ENCODE measurements around the gene INPP5B.
"Not testable (repeated sequence)": the region's sequence is repeated elsewhere in the genome, so short reads cannot be mapped to it uniquely, and the experiment has no call there.

The INPP5B gene

DNA sequence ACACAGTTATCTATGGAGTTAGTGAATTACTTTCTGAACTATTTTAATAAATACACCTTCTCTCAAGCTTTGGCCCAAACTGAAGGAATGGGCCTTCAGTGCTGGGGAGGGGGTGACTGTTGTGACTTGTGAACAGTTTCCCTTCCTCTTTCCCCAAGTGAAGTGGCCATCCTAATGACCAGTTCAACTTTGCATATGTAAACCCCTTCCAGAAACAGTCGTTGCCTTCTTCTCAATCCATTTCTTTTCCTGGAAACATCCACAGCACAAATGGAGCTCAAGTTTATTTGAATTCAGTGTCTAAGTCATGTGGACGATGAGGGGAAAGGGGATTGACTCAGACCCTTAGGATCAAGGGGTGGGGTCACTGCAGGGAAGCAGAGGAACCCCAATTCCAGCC lies 1.3 kb upstream of the INPP5B start:
- DNase-seq (ENCODE audit: low spot score) = no peak

DNA sequence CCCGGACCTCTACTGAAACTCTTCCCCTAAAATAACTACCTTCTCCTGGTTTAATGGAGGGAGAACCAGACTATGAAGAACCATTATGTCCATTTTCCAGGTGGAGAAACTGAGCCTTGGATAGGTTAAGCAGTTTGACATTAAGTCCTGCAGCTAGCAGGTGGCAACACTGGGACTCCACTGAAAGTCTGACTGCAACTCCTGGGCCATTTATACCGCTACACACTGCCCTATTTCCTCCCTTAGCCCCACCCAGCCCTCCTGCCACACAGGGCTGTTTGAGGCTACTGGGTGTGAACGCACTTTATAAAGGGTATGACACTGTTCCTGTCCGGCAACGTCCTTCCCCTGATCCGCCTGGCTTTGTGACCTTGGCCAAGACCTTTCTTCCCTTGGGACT lies 511 bp upstream of the INPP5B start:
- DNase-seq (ENCODE audit: low spot score) = no peak

DNA sequence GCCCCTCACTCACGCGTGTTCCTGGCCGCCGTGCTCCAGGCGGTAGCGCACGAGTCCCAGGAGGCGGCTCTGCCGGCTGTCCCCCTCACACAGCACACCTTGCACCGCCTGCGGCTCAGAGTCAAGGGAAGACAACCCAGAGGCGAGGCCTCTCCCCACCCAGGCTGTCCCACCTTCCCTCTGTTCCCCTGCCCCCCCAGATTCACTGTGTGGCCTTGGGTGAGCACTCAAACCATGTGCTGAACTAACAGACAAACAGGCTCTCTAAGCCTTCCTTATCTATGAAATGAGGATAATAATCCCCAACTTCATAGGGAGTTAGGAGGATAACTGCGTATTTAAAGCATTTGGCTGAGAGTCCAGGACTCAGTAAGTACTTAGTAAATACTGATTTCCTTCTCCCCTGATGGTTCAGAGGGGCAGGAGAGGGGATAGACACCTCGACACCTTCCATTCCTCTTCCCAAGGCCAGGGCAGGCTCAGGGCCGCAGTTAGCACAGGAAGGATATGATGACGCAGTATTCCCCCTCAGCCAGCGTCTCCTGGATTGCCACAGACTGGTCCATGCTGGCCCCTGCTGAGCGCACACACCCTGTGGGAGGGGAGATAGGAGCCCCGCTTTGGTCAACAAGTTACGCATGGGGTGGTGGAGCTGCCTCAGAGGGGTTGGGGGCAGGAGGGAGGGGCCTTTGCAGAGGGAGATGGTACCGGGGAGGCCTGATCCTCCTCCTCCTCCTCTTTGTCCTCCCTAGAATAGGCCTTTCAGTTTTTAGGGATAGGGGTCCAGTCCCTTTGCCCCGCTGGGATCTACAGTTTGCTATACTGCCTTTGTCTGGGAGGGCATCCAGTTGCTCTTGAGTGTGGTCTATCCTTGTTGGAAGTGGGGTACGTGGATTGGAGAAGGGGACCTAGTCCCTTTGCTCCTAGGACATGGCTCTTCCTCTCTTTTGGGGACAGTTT lies 830 bp downstream of the INPP5B start:
- no peak for DNase-seq (ENCODE audit: low spot score)

DNA sequence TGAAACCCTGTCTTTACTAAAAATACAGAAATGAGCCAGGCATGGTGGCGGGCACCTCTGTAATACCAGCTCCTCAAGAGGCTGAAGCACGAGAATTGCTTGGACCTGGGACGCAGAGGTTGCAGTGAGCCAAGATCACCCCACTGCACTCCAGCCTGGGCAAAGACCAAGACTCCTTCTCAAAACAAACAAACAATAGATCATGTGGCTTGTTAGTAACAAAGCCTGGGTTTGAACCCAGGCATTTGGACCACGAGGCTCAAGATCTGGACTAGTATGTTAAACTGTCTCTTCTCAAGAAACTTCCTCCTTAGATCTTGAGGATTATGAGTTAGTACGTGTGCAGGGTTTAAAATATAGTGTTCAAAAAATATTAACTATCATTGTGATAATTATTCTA lies 1.6 kb downstream of the INPP5B start:
- no peak for DNase-seq (ENCODE audit: low spot score)

DNA sequence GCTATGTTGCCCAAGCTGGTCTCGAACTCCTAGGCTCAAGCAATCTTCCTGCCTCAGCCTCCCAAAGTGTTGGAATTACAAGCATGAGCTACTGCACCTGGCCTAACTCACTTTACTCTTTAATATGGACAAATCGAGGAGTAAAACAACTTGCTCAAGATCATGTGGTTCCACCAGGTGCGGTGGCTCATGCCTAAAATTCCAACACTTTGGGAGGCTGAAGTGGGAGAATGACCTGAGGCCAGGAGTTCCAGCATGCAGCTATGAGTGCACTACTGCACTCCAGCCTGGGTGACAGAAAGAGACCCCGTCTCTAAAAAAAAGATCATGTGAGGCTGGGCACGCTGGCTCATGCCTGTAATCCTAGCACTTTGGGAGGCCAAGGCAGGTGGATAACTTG lies 2.0 kb downstream of the INPP5B start:
- no peak for DNase-seq (ENCODE audit: low spot score)

DNA sequence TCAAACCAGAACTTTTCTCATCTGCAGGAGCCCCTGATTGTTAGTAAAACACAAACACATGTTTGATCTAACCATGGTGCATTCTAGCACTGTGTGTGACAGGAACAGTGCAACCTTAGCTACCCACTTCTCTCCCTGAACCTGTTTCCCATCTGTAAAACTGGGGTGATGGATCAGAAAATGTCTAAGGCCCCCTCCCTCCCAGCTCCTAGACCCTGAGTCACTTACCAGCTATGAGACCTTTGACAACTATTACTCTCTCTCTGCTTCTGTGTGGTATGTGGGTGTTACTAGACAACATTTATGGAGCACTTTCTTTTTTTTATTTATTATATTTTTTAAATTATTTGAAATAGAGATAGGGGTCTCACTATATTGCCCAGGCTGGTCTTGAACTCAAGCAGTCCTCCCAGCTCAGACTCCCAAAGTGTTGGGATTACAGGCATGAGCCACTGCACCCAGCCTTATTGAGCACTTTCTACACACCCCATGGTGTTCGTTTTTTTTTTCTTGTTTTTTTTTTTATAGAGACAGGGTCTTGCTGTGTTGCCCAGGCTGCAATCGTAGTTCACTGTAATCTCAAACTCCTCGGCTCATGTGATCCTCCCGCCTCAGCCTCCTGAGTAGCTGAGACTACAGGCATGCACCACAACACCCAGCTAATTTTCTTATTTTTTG lies 2.6 kb downstream of the INPP5B start:
- DNase-seq (ENCODE audit: low spot score) = no peak

DNA sequence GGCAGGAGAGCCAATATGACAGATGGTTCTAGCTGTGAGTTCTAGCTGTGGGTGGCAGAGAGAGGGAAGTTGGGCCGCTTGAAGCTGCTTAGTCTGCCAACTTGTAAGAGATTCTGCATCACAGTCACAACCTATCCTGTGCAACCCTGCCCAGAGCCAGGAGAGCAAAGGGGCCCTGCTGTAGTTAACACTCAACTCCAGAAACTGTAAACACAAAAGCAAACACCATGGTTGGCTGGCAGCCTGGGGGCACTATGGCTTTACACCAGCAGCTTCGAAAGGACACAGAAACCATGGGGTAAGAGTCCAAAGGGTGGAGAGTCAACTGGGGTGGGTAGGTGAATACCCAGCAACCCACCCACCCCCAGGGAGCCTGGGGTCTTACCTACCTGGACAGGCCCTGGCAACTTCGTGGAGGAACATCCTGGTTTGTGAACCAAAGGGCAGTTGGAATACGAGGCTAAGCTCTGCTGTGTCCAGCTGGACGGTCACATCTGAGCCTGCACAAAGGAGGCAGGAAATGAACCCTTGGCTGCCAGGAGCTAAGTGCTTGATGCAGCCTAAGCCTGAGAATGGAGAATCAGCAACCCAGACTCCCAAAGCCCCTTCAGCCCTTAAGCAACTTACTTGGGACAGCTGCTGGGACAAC lies 6.4 kb downstream of the INPP5B start:
- DNase-seq (ENCODE audit: low spot score) = no peak

DNA sequence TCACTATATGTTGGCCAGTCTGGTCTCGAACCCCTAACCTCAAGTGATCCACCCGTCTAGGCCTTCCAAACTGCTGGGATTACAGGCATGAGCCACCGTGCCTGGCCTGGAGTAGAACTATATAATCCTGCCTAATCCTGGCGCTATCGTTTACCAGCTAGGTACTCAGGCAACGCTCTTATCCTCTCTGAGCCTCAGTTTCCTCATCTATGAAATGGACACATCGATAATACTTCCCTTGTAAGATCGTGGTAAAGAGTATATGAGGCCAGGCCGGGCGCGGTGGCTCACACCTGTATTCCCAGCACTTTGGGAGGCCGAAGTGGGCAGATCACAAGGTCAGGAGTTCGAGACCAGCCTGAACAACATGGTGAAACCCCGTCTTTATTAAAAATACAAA lies 10.1 kb downstream of the INPP5B start:
- DNase-seq (ENCODE audit: low spot score) = not testable (repeated sequence)

DNA sequence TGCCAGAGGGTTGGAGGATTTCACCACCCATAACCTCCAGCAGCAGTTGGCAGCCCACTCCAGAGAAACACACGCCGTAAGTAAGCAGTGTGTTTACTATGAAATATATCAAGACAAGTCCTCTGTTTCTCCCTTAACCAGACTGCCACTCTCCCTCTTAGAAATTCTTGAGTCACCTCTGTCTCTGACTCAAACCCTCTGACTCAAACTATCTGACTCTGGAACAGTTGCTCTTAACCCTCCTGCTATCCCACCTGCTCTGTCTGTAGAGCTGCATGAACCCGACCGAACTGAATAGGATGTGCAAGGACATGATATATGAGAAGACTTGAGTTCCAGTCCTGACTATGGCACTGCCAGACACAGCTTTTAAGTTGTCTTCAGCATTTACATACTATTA lies 14.1 kb downstream of the INPP5B start:
- peak; percentile 16 for DNase-seq (ENCODE audit: low spot score)

DNA sequence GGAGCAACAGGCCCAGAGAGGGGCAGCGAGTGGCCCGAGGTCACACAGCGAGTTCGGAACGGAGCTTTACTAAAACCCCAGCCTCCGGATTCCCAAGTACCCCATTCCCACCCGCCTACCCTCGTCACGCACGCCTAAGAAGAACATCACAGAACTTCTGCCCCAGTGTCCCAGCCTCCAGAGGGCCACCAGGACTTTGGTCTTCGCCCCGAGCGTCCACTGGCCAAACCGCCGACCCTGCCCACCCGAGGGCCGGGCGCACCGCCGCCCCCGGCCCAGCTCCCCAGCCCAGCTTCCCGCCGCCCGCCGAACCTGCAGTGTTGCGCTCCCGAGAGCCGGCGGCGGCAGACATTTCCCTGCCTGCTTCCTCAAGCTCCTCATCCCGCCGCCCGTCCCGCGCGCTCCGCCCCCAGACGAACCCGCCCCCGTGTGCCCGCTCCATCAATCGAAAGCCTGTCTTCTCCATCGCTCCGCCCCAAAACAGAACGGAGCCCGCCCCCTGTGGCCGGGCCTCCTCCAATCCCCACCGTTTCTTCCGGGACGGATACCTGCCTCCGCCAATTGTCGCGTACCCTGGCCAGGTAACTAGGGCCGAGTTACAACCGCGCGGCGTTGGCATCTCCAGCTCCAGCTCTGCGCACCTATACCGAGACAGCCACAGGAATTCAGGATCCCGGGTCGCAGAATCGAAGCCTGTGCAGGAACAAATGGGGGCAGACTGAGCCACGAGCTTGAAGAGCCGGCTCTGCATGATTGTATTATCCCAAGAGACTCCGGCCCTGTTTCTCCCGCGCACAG lies 15.3 kb downstream of the INPP5B start:
- peak; percentile 98 for DNase-seq (ENCODE audit: low spot score)

DNA sequence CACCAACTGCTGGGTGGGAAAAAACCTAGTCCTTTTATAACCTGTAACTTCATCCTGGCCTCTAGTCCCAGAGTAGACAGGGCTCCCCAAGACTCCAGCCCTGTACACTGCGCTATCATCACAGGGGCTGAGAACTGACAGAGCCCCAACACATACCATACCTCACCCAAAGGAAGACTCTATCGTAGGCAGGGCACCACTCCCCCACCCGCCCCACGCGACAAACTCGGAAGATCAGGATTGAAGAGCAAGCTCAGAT lies 15.8 kb downstream of the INPP5B start:
- no peak for DNase-seq (ENCODE audit: low spot score)

DNA sequence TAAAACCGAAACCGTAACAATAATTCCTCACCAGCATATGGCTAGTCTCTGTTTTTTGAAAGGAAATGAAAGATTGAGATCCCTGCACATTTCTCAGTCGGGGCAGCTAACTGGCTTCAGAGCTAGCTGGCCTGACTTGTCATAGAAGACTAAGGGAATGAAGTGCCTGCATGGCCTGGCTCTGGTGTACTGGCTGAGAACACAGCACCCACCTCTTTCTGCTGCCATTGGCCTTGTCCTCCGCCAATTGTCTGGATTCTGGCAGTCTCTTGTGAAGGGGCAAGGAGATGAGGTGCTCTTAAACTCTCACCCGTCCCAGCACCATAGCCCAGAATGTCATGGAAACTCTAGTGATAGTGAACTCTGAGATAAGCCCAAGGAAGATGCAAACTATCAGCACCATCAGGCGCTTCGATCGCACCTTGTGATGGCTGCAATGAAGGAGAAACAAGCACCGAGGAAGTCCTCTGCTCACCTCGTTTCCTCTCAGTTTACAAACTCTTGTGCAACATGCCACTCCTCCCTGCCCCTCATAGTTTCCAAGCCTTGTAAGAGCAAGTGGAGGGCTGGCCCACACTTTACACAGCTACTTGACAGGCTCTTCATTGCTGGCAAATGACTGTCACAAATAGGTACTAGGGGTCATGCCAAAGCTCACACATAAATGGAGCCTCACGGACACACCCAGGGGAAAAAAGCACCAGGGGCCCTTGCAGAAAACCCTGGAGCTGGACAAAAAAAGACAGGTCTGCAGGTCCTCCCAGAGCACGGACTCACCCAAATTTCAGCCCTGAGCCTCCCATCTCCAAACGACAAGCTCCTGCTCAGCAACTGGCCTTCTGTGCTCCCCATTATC lies 16.4 kb downstream of the INPP5B start:
- peak; percentile 35 for DNase-seq (ENCODE audit: low spot score)

DNA sequence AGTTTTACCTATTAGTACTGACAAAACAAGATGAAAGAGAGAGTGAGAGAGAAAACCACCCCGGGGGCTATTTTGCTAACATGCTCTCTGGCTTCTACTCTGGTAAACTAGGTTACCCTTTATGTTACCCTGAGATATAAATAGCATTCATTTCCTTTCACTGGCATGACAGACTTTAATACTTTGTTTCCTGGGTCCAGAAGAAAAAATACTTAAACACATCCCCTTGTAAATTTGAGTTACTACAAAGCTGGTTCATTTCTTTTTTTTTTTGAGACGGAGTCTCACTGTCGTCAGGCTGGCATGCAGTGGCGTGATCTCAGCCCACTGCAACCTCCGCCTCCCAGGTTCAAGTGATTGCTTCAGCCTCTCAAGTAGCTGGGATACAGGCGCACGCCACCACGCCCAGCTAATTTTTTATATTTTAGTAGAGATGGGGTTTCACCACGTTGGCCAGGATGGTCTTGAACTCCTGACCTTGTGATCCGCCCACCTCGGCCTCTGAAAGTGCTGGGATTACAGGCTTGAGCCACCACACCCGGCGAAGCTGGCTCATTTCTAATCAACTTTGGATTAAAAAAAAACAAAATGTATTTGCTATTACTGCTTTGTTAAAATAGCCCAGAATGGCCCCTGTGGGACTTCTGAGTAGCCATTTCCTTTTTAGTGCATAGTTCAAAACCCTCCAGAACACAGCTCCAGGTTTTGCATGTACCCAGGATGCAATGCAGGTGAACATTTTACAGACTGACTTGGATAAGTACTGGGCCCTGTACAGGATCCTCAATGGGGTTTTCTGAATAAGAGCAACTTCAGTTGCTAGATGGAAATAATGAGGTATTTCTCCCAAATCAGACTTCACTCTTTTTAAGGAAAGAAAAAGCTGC lies 20.6 kb downstream of the INPP5B start:
- no peak for DNase-seq (ENCODE audit: low spot score)

DNA sequence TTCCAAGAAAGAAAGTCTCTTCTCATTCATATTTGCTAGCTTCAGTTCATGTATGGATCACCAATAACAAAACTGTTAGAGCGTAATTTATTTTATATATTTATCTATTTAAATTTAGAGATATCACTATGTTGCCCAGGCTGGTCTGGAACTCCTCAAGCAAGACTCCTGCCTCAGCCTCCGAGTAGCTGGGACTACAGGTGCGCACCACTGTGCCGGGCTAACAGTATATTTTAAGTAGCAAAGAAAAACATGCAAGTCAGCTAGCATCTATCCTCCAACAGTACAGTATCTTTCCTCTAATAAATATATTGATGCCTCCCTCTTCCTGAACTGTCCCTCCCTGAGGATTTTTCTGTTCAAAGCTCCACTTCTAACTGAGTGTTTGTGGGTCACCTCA lies 21.5 kb downstream of the INPP5B start:
- DNase-seq (ENCODE audit: low spot score) = no peak

DNA sequence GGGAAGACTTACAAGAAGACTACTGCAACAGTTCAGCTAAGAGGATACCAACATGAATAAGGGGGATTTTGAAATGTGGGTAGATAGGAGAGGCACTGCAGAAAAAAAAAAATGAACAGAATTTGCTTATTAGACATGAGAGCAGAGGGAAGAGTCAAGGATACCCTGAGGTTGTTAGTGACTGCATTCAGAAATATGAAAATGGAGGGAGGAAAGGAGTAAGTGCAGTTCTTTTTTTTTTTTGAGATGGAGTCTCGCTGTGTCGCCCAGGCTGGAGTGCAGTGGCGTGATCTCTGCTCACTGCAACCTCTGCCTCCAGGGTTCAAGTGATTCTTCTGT lies 23.3 kb downstream of the INPP5B start:
- no peak for DNase-seq (ENCODE audit: low spot score)

DNA sequence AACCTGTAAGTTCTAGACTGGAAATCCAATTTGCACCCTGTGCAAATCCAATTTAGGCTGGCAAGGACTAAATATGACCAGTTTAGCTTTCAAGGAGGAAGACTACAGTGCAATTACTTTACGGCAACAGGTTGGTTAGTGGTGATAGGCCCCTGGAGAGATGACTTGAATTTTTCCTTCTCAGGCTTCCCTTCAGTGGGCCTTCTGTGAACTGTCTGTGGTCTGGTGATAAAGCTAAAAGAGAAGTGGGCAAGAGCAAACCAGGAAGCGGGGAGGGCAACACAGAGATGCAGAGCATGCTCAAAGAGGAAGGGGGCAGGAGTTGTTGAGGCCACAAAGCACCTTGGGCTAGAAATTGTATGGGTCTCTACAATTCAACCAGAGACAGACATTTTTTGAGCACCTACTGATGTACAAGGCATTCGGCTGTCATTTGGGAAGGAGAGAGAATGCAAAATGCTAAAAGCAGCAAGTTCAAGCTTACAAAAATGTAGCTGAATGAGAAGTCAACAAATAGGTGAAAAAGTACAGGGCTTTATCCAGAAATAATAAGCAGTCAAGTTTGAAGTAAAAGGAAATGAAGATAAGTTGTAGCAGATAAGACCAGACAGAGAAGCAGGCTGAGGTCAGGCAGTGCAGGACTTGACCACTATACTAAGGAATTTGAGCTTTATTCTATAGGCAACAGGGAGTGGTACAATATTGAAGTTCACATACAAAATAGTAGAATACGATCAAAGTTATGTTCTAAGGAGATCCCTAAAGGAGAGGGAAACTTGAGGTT lies 23.9 kb downstream of the INPP5B start:
- DNase-seq (ENCODE audit: low spot score) = no peak

DNA sequence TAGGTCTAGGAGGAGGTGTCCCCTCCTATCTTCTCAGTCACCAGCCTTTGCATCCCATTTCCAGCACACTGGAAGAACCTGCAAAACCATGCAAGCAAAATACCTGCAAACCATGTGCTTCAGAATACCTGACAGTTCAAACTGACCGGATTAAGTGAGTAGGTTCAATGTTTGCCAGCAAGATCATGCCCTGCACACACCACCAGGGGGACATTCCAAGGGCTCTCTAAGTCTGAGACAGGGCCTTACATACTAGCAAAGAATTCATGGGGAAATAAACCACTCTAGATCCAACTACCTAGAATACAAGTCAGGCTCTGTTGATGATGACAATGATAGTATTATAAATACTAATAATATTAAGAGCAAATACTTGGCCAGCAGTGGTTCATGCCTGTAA lies 27.6 kb downstream of the INPP5B start:
- DNase-seq (ENCODE audit: low spot score) = no peak

DNA sequence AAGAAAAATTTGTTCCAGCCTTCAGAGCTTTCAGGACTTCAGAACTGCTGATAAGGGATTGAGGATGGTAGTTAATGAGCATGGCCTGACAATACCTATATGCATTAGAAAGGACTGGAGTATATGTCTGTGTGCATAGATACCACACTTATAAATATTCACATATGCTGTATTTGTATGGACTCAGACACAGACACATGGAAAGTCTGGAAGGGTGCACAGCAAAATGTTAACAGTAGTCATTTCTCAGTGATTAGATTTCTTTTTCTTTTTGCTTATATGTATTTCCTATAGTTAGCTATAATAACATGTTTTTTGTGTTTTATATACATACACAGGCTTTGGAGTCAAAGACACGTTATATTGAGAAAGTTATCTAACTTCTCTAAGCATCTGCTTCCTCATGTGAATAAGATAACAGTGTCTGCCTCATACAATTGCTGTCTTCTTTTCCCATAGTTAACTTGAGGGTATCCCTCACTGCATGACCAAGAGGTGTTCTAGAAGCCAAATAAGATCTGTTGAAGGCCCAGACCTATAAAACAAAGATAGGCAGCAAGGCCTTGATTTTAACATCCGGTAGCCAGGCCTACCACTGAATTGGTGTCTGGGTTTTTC lies 31.3 kb downstream of the INPP5B start:
- DNase-seq (ENCODE audit: low spot score) = no peak

DNA sequence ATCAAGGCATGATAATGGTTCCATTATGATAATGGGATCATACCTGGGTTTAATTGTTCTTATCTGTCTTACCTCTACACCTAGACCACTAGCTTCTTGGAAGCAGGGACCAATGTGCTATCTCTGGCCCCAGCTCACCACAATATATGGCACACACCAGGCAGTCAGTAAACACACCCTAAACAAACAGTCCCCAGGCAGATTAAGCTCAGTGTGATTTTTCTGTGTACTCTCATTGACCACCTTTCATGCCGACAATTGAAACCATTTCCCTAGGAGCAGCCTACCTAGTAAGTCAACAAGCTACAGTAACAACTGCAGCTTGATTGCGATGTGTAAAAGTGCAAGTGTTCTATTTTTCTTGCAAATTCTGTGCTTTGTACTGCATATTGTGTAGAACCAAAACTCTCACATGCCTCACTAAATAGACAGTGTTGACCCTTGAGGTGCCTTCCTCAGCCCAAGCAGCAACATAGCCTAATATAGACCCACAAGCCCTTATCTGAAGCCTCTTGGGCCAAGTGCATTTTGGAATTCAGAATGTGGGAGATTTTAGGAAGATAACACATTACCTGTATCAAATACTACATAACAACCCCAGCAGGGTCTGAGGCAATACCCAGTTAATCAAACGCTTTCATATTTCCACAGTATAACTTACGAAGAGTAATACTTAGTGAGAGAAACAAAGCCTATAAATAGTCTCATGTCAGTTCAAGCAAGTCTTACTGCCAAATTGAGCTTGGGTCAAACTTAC lies 32.0 kb downstream of the INPP5B start:
- DNase-seq (ENCODE audit: low spot score) = no peak

All from LoVo (cell line).